HG03025 (cell line): ENCODE results near the gene ULBP2.
"Not testable (repeated sequence)": the region's sequence is repeated elsewhere in the genome, so short reads cannot be mapped to it uniquely, and the experiment has no call there.

ENCODE experiments used
- ATAC-seq: cut with Tn5 transposase; IDR thresholded peaks from one replicate; pipeline ENCODE4 v1.9.1; 2021; ENCODE audit warnings: mild to moderate bottlenecking, moderate library complexity; ENCODE audit not compliant: unreplicated experiment, low FRiP score

ULBP2 gene

GRCh38 chr6:149925253-149925973 lies 16.4 kb upstream of the ULBP2 start:
- ATAC-seq = no peak

DNA sequence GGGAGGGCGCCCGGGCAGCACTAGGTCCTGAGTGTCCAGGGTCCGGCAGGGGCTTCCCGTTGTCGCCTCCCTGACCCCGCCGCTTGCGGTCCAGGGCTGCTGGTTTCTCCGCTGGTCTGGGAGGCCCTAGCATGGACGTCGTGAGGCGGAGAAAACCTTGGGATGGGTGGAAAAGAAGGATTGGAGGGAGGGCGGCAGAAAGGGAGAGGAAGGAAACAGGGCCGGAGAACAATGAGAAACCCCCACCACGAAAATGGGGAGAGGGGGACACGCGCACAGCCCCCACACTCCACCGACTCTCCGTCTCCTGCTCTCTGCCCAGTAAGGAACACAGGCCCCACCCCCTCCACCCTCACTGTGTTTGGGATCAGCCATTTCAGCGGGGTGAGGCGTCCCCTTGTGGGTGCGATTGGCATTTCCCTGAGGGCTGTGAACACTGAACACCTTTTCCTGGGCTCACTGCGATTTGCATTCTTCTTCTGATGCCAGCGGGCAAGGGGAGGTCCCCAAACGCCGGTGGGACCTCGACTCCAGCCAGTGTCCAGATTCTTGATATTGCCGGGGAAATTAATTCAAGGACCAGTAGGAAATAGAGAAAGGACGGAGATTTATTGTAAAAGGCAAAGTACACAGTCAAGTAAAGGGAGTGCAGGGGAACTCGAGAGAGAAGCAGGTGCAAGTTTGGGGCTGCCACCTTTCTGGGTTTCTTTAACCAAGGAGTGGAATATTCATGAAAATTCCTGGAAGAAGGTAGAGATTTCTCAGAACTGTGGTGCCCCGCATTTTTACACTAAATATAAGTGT lies 15.6 kb upstream of the ULBP2 start:
- no peak for ATAC-seq

GRCh38 chr6:149927025-149927424 lies 14.8 kb upstream of the ULBP2 start:
- ATAC-seq = not testable (repeated sequence)

DNA sequence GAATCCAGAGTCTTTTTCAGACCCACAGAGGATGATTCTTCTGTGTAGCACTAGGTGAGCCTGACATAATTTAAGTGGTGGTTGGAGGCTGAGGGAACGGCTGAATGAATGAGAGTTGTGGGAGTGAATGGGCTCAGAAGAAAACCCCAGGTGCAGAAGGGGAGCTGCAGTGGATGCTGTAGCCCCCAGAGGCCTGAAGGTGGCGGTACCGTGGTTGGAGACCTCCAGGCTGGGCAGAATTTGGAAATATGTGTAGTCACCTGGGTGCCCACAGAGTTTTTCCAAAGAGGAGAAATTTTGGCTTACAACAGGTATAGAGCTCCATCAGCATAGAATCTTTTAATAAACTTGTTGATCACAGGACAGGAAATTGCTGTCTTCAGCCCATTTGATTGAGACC lies 12.4 kb upstream of the ULBP2 start:
- ATAC-seq = no peak

GRCh38 chr6:149931501-149931900 lies 10.3 kb upstream of the ULBP2 start:
- no peak for ATAC-seq

- ATAC-seq = no peak
Measured at GRCh38 chr6:149933036-149933435, 8.8 kb upstream of the ULBP2 start.

- no peak for ATAC-seq
Measured at GRCh38 chr6:149933461-149933860, 8.4 kb upstream of the ULBP2 start.

- ATAC-seq = no peak
Measured at GRCh38 chr6:149934249-149935156, 7.3 kb upstream of the ULBP2 start.

DNA sequence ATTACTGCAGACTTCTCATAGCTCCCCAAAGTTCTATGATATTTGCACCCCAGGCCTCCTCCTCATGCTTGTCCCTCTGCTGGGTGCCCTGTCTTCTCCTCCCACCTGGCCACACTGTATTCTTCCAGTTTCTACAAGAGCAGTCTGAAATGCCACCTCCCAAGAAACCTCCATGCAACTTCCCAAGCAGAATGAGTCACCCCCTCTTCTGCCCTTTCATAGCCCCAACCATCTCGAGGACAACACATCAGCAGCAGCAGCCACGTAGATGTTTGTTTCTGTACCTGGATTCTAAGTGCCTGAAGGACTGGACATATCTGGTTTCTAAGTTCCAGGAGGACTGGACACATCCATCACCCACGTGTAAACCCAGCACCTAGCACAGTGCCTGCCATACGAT lies 6.6 kb upstream of the ULBP2 start:
- ATAC-seq = no peak

DNA sequence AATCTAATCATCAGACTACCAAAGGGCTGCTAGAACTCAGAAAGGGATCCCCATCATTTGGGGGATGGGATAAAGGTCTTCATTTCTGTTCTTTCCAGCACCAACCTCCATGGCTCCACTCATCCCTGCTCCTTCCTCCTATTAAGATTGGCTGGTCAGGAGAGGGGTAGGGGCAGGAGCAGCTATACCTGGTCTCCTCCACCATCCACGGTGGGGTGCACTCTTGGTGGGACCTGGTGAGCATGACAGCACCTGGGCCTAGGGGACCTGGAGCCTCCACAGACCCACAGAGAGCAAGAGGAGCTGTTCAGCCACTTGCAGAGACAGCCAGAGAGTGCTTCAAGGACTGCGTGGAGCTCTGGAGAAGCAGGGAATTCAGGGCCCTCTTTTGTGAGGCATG lies 6.1 kb upstream of the ULBP2 start:
- no peak for ATAC-seq

- ATAC-seq = no peak
Measured at GRCh38 chr6:149936743-149937142, 5.1 kb upstream of the ULBP2 start.

DNA sequence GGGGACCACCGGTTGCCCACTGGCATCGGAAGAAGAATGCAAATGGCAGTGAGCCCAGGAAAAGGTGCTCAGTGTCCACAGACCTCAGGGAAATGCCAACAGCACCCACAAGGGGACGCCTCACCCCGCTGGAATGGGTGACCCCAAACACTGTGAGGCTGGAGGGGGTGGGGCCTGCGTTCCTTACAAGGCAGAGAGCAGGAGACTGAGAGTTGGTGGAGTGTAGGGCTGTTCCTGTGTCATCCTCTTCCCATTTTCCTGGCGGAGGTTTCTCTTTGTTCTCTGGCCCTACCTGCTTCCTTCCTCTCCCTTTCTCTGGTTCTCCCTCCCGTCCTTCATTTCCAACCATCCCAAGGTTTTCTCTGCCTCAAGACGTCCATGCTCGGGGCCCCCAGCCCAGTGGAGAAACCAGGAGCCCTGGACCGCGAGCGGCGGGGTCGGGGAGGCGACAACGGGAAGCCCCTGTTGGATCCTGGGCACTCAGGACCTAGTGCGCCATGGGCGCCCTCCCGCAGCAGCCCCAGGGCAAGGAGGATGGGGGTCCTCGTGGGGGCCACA lies 3.7 kb upstream of the ULBP2 start:
- ATAC-seq = not testable (repeated sequence)

DNA sequence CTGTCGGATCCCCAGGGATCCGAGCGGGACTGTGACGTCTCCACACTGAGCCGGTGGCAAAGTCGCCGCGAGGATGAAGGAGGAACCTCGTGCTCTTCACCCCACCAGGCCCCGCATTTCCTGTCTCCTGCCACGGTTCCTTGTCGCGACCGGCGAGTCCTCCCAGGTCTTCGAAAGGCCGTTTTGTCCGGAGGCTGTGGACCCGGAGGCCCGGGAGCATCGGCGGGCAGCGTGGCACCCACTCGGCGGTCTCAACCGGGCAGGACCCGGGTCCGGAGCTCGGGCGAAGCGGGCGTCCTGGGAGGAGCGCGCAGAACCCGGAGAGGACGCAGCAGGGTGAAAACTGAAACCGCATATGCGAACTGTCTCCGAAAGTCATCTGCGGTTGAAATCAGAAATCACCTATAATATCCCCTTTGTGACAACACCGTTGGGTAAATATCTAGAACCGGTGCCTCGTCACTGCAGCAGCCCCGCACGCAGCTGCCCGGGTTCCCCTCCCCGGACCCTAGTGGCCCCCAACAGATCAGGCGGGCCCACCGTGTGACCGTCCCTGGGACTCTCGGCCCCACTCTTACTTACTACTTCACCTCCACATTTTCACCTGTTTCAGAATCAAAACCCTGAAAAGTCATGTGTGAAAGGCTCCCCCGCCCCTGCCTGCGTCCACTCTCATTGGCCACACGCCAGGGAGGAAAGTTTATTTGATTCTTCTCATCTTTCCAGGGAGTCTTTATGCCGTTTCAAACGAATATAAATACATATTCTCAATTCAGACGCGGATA lies 3.1 kb upstream of the ULBP2 start:
- peak; percentile 78 for ATAC-seq

- no peak for ATAC-seq
Measured at GRCh38 chr6:149939356-149939648, 2.5 kb upstream of the ULBP2 start.

GRCh38 chr6:149939909-149940671 lies 1.7 kb upstream of the ULBP2 start:
- ATAC-seq = no peak

DNA sequence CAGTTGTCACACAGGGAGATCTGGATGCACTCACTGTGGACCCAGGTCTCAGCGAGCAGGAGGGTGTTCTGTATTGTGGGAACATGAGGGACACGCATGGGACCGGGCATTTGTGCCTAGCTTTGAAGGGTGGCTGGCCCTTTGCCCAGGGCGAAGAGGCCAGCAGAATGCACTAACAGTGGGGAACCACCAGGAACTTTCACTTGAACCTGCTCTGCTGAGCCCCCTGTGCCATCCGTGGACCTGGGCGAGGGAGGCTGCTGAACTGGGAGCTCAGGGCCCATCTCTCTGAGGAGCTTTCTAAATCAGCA lies 1.2 kb upstream of the ULBP2 start:
- ATAC-seq = no peak

GRCh38 chr6:149942461-149942829 lies 631 bp downstream of the ULBP2 start:
- no peak for ATAC-seq

- ATAC-seq = not testable (repeated sequence)
Measured at GRCh38 chr6:149943321-149943720, 1.5 kb downstream of the ULBP2 start.

DNA sequence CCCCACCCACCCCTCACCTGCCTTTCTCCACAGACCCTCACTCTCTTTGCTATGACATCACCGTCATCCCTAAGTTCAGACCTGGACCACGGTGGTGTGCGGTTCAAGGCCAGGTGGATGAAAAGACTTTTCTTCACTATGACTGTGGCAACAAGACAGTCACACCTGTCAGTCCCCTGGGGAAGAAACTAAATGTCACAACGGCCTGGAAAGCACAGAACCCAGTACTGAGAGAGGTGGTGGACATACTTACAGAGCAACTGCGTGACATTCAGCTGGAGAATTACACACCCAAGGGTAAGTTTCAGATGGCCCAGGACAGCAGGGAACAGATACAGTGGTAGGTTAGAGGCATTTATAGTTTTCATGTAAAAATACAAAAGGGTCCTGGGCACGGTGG lies 3.5 kb downstream of the ULBP2 start:
- ATAC-seq = not testable (repeated sequence)

GRCh38 chr6:149946631-149947030 lies 4.8 kb downstream of the ULBP2 start:
- not testable (repeated sequence) for ATAC-seq
